Activated naive CD8-positive, alpha-beta T cell treated with anti-CD3 and anti-CD28 coated beads, Interleukin-2, amount 50 U/mL, for 24 hours (primary cell): ENCODE measurements around the gene FSIP1.

Source experiments
- ATAC-seq: fragments of 150-1000 bp; cut with Tn5 transposase; one replicate; pipeline ENCODE4 v1.10.0; 2021
- DNase-seq: peaks from one replicate; pipeline ENCODE4 v3.0.0; 2021
- H3K27ac Mint-ChIP-seq: one replicate; pipeline ENCODE4 v1.8.0; 2021; ENCODE audit warnings: mild to moderate bottlenecking, mixed read lengths
- H3K27me3 Mint-ChIP-seq: one replicate; pipeline ENCODE4 v1.8.0; 2021; ENCODE audit warnings: mixed read lengths
- H3K36me3 Mint-ChIP-seq: one replicate; pipeline ENCODE4 v1.8.0; 2021; ENCODE audit warnings: low read depth, mixed read lengths
- H3K4me1 Mint-ChIP-seq: one replicate; pipeline ENCODE4 v1.8.0; 2021; ENCODE audit warnings: mixed read lengths
- H3K4me3 Mint-ChIP-seq: one replicate; pipeline ENCODE4 v1.8.0; 2021; ENCODE audit warnings: mild to moderate bottlenecking, moderate library complexity, mixed read lengths
- H3K9me3 Mint-ChIP-seq: one replicate; pipeline ENCODE4 v1.8.0; 2021; ENCODE audit warnings: mixed read lengths

The FSIP1 gene

GRCh38 chr15:39701988-39702387 is 80.7 kb downstream of the FSIP1 start:
- no peaks in the 10 kb centered on the region for H3K9me3 Mint-ChIP-seq
- no peaks in the 10 kb centered on the region for H3K36me3 Mint-ChIP-seq
- ATAC-seq (peak; percentile 15), DNase-seq (no peak)
- H3K4me3 Mint-ChIP-seq = no peak overlapping the region
- H3K27ac Mint-ChIP-seq = no peak overlapping the region
- peaks cover 2% of the 10 kb centered on the region for H3K27me3 Mint-ChIP-seq
- peaks cover 6% of the 10 kb centered on the region for H3K4me1 Mint-ChIP-seq

GRCh38 chr15:39700375-39700700 is 82.3 kb downstream of the FSIP1 start:
- Mint-ChIP-seq H3K4me1 (peaks cover 6% of the 10 kb centered on the region), H3K4me3 (no peak overlapping the region), H3K27me3 (peaks cover 2% of the 10 kb centered on the region), H3K9me3 (no peaks in the 10 kb centered on the region), H3K36me3 (no peaks in the 10 kb centered on the region), H3K27ac (no peak overlapping the region)
- DNase-seq = no peak
- no peak for ATAC-seq

GRCh38 chr15:39699516-39700374 is 82.9 kb downstream of the FSIP1 start:
- peaks cover under 1% of the 10 kb centered on the region for H3K27me3 Mint-ChIP-seq
- no peaks in the 10 kb centered on the region for H3K9me3 Mint-ChIP-seq
- H3K4me3 Mint-ChIP-seq = no peak overlapping the region
- H3K36me3 Mint-ChIP-seq = no peaks in the 10 kb centered on the region
- no peak for ATAC-seq
- peaks cover 6% of the 10 kb centered on the region for H3K4me1 Mint-ChIP-seq
- H3K27ac Mint-ChIP-seq = no peak overlapping the region
- no peak for DNase-seq

GRCh38 chr15:39698444-39699390 is 83.9 kb downstream of the FSIP1 start:
- peaks cover 6% of the 10 kb centered on the region for H3K4me1 Mint-ChIP-seq
- H3K36me3 Mint-ChIP-seq = no peaks in the 10 kb centered on the region
- H3K27me3 Mint-ChIP-seq = no peaks in the 10 kb centered on the region
- ATAC-seq = no peak
- H3K9me3 Mint-ChIP-seq = no peaks in the 10 kb centered on the region
- no peak for DNase-seq
- H3K27ac Mint-ChIP-seq = no peak overlapping the region
- H3K4me3 Mint-ChIP-seq = no peak overlapping the region

GRCh38 chr15:39697509-39697908 is 85.1 kb downstream of the FSIP1 start:
- DNase-seq (no peak), ATAC-seq (no peak)
- Mint-ChIP-seq H3K27ac (no peak overlapping the region), H3K27me3 (no peaks in the 10 kb centered on the region), H3K36me3 (no peaks in the 10 kb centered on the region), H3K4me3 (no peak overlapping the region), H3K4me1 (peaks cover 6% of the 10 kb centered on the region), H3K9me3 (no peaks in the 10 kb centered on the region)

- DNase-seq = no peak
- H3K36me3 Mint-ChIP-seq = no peaks in the 10 kb centered on the region
- H3K9me3 Mint-ChIP-seq = no peaks in the 10 kb centered on the region
- no peak overlapping the region for H3K27ac Mint-ChIP-seq
- no peaks in the 10 kb centered on the region for H3K4me1 Mint-ChIP-seq
- H3K27me3 Mint-ChIP-seq = no peaks in the 10 kb centered on the region
- no peak overlapping the region for H3K4me3 Mint-ChIP-seq
- no peak for ATAC-seq
Measured at GRCh38 chr15:39695793-39696192, 86.8 kb downstream of the FSIP1 start.

GRCh38 chr15:39692356-39693327 is 90.0 kb downstream of the FSIP1 start:
- no peaks in the 10 kb centered on the region for H3K36me3 Mint-ChIP-seq
- no peaks in the 10 kb centered on the region for H3K9me3 Mint-ChIP-seq
- H3K27me3 Mint-ChIP-seq = no peaks in the 10 kb centered on the region
- no peak overlapping the region for H3K27ac Mint-ChIP-seq
- no peaks in the 10 kb centered on the region for H3K4me1 Mint-ChIP-seq
- no peak for ATAC-seq
- no peak for DNase-seq
- no peak overlapping the region for H3K4me3 Mint-ChIP-seq

- Mint-ChIP-seq H3K4me1 (no peaks in the 10 kb centered on the region), H3K4me3 (no peak overlapping the region), H3K9me3 (no peaks in the 10 kb centered on the region), H3K27ac (no peak overlapping the region), H3K36me3 (no peaks in the 10 kb centered on the region), H3K27me3 (no peaks in the 10 kb centered on the region)
- DNase-seq (no peak), ATAC-seq (no peak)
Measured at GRCh38 chr15:39690881-39691634, 91.6 kb downstream of the FSIP1 start.

GRCh38 chr15:39687965-39688364 is 94.7 kb downstream of the FSIP1 start:
- H3K36me3 Mint-ChIP-seq = no peaks in the 10 kb centered on the region

GRCh38 chr15:39685999-39686613 is 96.5 kb downstream of the FSIP1 start:
- no peaks in the 10 kb centered on the region for H3K36me3 Mint-ChIP-seq
- H3K9me3 Mint-ChIP-seq = no peaks in the 10 kb centered on the region
- ATAC-seq = no peak
- H3K27me3 Mint-ChIP-seq = no peaks in the 10 kb centered on the region
- H3K4me3 Mint-ChIP-seq = no peak overlapping the region
- peak; percentile 25 for DNase-seq
- H3K27ac Mint-ChIP-seq = no peak overlapping the region
- no peaks in the 10 kb centered on the region for H3K4me1 Mint-ChIP-seq

More at GRCh38 chr15:39687965-39688364, 94.7 kb downstream of the FSIP1 start:
- no peak overlapping the region for H3K27ac Mint-ChIP-seq
- H3K4me1 Mint-ChIP-seq = no peaks in the 10 kb centered on the region
- no peak for DNase-seq
- H3K9me3 Mint-ChIP-seq = no peaks in the 10 kb centered on the region
- no peak overlapping the region for H3K4me3 Mint-ChIP-seq
- ATAC-seq = no peak
- H3K27me3 Mint-ChIP-seq = no peaks in the 10 kb centered on the region

GRCh38 chr15:39685367-39685766 is 97.3 kb downstream of the FSIP1 start:
- no peak overlapping the region for H3K27ac Mint-ChIP-seq
- H3K4me1 Mint-ChIP-seq = no peaks in the 10 kb centered on the region
- ATAC-seq = no peak
- no peak for DNase-seq
- no peaks in the 10 kb centered on the region for H3K27me3 Mint-ChIP-seq
- H3K4me3 Mint-ChIP-seq = no peak overlapping the region
- no peaks in the 10 kb centered on the region for H3K9me3 Mint-ChIP-seq
- H3K36me3 Mint-ChIP-seq = no peaks in the 10 kb centered on the region

GRCh38 chr15:39684233-39684632 is 98.4 kb downstream of the FSIP1 start:
- DNase-seq (no peak), ATAC-seq (no peak)
- Mint-ChIP-seq H3K9me3 (no peaks in the 10 kb centered on the region), H3K4me1 (no peaks in the 10 kb centered on the region), H3K27ac (no peak overlapping the region), H3K4me3 (no peak overlapping the region), H3K36me3 (no peaks in the 10 kb centered on the region), H3K27me3 (no peaks in the 10 kb centered on the region)

- ATAC-seq (no peak), DNase-seq (no peak)
- H3K27ac Mint-ChIP-seq = no peak overlapping the region
- H3K9me3 Mint-ChIP-seq = no peaks in the 10 kb centered on the region
- H3K36me3 Mint-ChIP-seq = no peaks in the 10 kb centered on the region
- H3K4me3 Mint-ChIP-seq = no peak overlapping the region
- H3K4me1 Mint-ChIP-seq = no peaks in the 10 kb centered on the region
- H3K27me3 Mint-ChIP-seq = no peaks in the 10 kb centered on the region
Measured at GRCh38 chr15:39682366-39682765, 100.3 kb downstream of the FSIP1 start.
